LNCaP clone FGC (cell line): ENCODE measurements around the gene LRCH3.

Experiments
- DNase-seq: peaks from one replicate; pipeline ENCODE4 v3.0.0-alpha.2; 2011; ENCODE audit warnings: low read depth
- H3K4me3 ChIP-seq: 2 replicates; pipeline ENCODE4 v1.5.1; 2011; ENCODE audit warnings: mild to moderate bottlenecking, low read depth, low read length, control low read depth
- TF ChIP-seq, protein P1 (sequence below): IDR thresholded peaks from 2 replicates; pipeline ENCODE4 v1.5.1; 2012; ENCODE audit warnings: mild to moderate bottlenecking; ENCODE audit not compliant: control insufficient read depth, insufficient read depth; ENCODE audit errors: extremely low read depth

Gene LRCH3

DNA sequence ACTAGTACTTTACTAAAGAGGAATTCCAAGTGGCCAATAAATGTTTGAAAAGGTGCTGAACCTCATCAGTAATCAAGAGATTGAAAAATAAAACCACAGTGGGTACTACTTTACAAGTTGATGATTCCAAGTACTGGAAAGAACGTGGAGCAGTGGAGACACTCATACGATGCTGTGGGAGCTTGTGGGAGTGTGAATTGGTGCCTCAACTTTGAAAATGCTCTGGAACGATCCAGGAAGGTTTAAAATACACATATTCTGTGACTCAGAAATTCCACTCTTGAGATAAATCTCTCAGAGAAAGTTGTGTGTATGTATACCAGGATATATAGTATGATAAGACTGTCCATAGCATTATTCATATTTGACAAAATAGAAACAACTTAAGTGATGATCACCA, 9.3 kb downstream of the LRCH3 start:
- TF ChIP-seq, protein P1, sequence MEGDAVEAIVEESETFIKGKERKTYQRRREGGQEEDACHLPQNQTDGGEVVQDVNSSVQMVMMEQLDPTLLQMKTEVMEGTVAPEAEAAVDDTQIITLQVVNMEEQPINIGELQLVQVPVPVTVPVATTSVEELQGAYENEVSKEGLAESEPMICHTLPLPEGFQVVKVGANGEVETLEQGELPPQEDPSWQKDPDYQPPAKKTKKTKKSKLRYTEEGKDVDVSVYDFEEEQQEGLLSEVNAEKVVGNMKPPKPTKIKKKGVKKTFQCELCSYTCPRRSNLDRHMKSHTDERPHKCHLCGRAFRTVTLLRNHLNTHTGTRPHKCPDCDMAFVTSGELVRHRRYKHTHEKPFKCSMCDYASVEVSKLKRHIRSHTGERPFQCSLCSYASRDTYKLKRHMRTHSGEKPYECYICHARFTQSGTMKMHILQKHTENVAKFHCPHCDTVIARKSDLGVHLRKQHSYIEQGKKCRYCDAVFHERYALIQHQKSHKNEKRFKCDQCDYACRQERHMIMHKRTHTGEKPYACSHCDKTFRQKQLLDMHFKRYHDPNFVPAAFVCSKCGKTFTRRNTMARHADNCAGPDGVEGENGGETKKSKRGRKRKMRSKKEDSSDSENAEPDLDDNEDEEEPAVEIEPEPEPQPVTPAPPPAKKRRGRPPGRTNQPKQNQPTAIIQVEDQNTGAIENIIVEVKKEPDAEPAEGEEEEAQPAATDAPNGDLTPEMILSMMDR: no peak
- no peak overlapping the region for H3K4me3 ChIP-seq
- no peak for DNase-seq

GRCh38 chr3:197801891-197802778, 11.1 kb downstream of the LRCH3 start:
- DNase-seq: no peak
- TF ChIP-seq, protein P1: peak; percentile 36; the same call in 1 of the 2 replicates
- no peak overlapping the region for H3K4me3 ChIP-seq

GRCh38 chr3:197802779-197803459, 11.9 kb downstream of the LRCH3 start:
- TF ChIP-seq, protein P1: peak; percentile 35; the same call in 1 of the 2 replicates
- no peak overlapping the region for H3K4me3 ChIP-seq
- no peak for DNase-seq

DNA sequence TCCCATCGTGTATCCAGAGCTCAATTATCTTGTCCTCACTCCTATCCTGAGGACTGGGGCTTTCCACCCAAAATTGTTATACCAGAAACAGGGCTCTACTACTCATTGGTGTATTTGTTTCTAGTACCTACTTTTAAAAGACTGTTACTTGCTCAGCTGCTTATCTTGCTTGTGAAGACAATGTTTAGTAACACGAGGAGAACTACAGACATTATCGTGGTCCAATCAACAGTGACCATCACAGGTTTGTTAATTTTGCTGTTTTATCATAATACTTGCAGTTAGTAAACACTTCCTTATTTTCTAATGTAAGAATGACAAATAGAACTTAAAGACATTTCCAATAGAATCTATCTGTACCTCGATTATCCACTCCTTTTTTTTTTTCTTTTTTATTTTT, 13.5 kb downstream of the LRCH3 start:
- no peak for DNase-seq
- TF ChIP-seq, protein P1: no peak
- no peak overlapping the region for H3K4me3 ChIP-seq

- no peak overlapping the region for H3K4me3 ChIP-seq
- TF ChIP-seq, protein P1: no peak
- DNase-seq: no peak
These were observed 17.0 kb downstream of the LRCH3 start for GRCh38 chr3:197807969-197808587.

DNA sequence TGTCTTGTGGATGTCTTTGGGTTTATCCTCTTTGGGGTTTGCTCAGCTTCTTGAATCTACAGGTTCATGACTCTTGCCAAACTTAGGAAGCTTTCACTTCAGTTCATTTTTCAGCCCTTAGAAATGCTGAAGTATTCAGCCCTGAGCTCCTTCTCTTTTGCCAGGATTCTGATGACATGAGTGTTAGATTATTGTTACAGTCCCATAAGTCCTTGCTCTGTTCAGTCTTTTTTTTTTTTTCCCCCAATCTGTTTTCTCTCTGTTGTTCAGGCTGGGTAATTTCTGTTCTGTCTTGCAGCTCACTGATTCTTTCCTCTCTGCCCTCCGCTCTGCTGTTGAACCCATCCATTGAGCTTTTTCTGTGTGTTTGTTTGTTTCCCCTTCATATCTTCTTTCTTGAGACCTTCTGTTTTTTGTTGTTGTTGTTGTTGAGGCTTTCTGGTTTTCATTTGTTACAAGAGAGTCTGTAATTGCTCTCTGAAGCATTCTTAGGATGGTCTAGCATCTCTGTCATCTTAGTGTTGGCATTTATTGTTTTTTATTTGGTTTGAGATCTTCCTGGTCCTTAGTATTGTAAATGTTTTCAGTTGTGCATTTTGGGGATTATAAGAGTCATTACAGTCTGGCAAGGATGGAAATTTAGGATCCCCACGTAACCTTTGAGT, 18.4 kb downstream of the LRCH3 start:
- H3K4me3 ChIP-seq: no peak overlapping the region
- no peak for DNase-seq
- TF ChIP-seq, protein P1: no peak
